GM12892 (cell line): ENCODE data around the gene SAP30.

Experiments
- DNase-seq: peaks from one replicate; pipeline ENCODE4 v3.0.0; 2011; ENCODE audit not compliant: insufficient read length
- FAIRE-seq: peaks from 2 replicates; lab custom pipeline; 2011; peaks lifted over from hg19 to GRCh38; lab: Jason Lieb, UNC
- POLR2A ChIP-seq: IDR thresholded peaks from 2 replicates; pipeline ENCODE4 v1.6.1; 2011; ENCODE audit warnings: low read depth, low read length, control low read depth
- POLR2AphosphoS5 ChIP-seq: IDR thresholded peaks from 2 replicates; pipeline ENCODE4 v1.6.1; 2011; ENCODE audit warnings: low read depth, low read length, control low read depth
- TAF1 ChIP-seq: IDR thresholded peaks from 2 replicates; pipeline ENCODE4 v1.6.1; 2011; ENCODE audit warnings: low read depth, mild to moderate bottlenecking, control low read depth, low read length, borderline replicate concordance

SAP30 gene

DNA sequence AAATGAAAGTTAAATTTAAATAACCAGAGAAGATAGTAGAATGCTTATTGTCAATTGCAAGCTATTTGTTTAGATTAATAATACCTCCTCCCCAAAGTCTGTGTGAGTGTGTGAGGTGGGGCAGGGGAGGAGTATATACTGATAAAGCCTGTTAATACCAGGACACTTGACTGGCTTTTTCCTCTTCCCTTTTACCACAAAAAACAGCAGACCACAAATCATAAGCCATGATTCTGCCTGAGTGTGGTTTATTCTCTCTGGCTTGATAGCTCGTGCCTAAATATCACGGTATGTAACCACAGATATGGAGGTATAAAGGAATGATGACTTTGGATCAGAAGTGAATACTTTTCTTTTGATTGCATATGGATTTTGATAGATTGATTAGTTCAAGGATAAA lies 50.0 kb downstream of the SAP30 start:
- no peak for TF ChIP-seq POLR2AphosphoS5
- no peak for TF ChIP-seq TAF1
- TF ChIP-seq POLR2A: no peak
- FAIRE-seq: no peak

DNA sequence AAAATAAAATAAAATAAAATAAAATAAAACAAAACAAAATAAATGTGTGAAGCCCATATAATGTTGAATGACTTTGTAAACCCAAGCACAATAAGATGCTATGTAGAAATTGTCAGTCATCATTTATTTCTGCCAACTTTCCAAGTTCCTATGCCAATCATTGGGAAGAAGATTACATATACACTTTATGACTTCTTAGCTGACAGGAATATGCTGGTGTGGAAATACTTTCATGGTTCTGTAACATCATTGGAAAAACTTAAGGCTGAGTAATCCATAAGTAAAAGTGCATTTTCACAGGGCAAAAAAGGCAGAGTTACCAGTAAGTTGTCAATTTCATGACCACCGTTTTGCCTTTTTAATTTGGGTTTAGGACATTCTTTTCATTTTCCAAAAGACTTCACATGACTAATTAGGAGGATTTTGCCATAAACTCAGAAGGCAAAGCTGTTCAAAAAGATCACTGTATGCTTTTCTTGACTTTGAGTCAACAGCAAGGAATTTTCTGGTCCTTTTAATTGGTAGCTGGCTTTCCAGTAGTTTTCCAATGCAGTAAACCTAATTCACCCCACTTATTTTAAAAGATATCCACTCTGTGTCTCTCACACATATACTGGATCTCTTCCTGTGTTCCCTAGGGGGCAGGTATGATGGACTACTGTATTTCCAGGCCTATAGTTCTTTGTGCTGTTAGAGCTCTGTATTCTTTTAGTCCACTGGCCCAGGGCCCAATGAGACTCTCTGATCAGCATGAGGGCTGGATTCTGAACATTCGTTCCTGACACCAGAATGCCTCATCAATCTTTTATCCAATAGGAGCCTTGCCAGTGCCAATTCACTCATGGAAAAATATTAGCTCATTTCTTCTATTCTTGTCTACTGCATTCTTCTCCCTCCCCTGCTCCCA lies 54.4 kb downstream of the SAP30 start:
- DNase-seq: no peak
- TF ChIP-seq TAF1: no peak
- FAIRE-seq: no peak

More for the DNA sequence above, 50.0 kb downstream of the SAP30 start:
- DNase-seq: no peak

DNA sequence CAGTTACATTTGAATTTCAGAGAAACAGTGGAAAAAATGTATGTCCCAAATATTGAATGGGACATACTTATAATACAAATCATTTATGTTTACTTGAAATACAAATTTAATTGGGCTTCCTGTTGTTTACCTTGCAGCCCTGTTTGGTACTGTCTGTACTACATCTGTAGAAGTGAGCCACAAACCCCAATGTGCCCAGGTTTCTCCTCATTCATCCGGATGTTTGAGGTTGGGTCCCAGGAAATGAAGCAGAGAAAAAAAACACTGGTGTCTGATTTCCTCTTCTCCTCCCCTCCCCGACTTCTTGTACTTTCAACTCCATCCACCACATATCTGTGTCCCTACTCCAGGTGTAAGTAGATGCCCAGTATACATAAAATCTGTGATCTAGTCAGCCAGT lies 55.3 kb downstream of the SAP30 start:
- DNase-seq (no peak), FAIRE-seq (no peak)
- TF ChIP-seq POLR2A (no peak), POLR2AphosphoS5 (no peak), TAF1 (no peak)
